Pancreas (tissue), 10 donors: ENCODE measurements around the gene RBM38. TPM values are rescaled to one million over a fixed set of nuclear protein-coding genes. Genes with fewer than 3 reads are reported as not detected.

Source experiments
- ATAC-seq, 4 donors: fragments of 200-7000 bp; cut with Tn5 transposase; one replicate each; pipeline versions ENCODE4 v1.8.0 to v1.9.1; 2020; ENCODE audit warnings: mild to moderate bottlenecking in 4 of 4, moderate library complexity in 4 of 4
- DNase-seq, 6 donors: peaks; one replicate each; pipeline ENCODE4 v3.0.0-alpha.2; 2020
- FAIRE-seq: peaks from 2 replicates; lab custom pipeline; 2012; peaks lifted over from hg19 to GRCh38; lab: Jason Lieb, UNC
- H3K27ac ChIP-seq, 4 donors: fragments of 200-600 bp; sonication (generic); 1 replicate in 3 of 4; 2 replicates in 1 of 4; pipeline versions ENCODE4 v1.5.0 to v1.8.0; 2020
- H3K27me3 ChIP-seq, 4 donors: fragments of 200-600 bp; one replicate each; pipeline ENCODE4 v1.8.0; 2021
- H3K36me3 ChIP-seq, 3 donors: fragments of 200-600 bp; sonication (generic) in 1 of 3; one replicate each; pipeline versions ENCODE4 v1.5.0 to v1.8.0; 2020 to 2021
- H3K4me1 ChIP-seq, 3 donors: fragments of 200-600 bp; one replicate each; pipeline ENCODE4 v1.8.0; 2021
- H3K4me3 ChIP-seq, 4 donors: fragments of 200-600 bp; sonication (generic) in 2 of 4; one replicate each; pipeline versions ENCODE4 v1.5.0 to v1.8.0; 2020 to 2021
- H3K9me3 ChIP-seq, 4 donors: fragments of 200-600 bp; one replicate each; pipeline ENCODE4 v1.8.0; 2021
- CTCF ChIP-seq, 4 donors: fragments of 200-600 bp; sonication (generic) in 3 of 4; IDR thresholded peaks; one replicate each; pipeline versions ENCODE4 v1.5.0 to v1.8.0; 2021; ENCODE audit warnings: antibody characterized with exemption in 4 of 4
- WGBS, 2 donors: extraction: QIAGEN DNeasy Blood & Tissue Kit; methylation state at CpG; one replicate each; pipeline ENCODE4 v1.1.7; 2013; 5-methylcytosine and 5-hydroxymethylcytosine counted together
- intact Hi-C, 3 donors: fragments of 100-400 bp; cut with DNase I; formaldehyde crosslinking; loops; one replicate each; pipeline versions ENCODE4 v1.11.1 to v1.14.2; 2022
- polyA plus RNA-seq, 2 donors: library from polyadenylated mRNA; stranded (reverse); fragments of 200-250 nt; gene quantifications; one replicate each; pipeline ENCODE4 v1.2.3, GENCODE V29; 2013
- total RNA-seq, 6 donors: library from RNA; stranded (reverse); fragmentation: NEBNext Ultra II Directional in 4 of 6; extraction: Animal tissue kit (Norgen Biotek cat#: 25700) in 4 of 6; gene quantifications; one replicate each; pipeline versions ENCODE4 v1.2.1 to v1.2.4, GENCODE V29; 2021 to 2023
- donor health status: healthy with polysubstance abuse.
- donor health status: DM: no; HTN: no; CAD: no; lungs with moderate emphysema.
- donor health status: DM: no; HTN: no; CAD: no.
- donor health status: control.
- donor health status: control.
- donor health status: Bipolar disorder and iron deficiency.
- donor health status: DM: yes; HTN: yes; CAD: no.
- donor health status: DM: no; HTN: no; CAD: no.
- donor health status: DM: no; HTN: no; CAD: no.
- donor health status: DM: yes; HTN: yes; CAD: no.

RBM38 gene
- total and polyA plus RNA-seq, 8 donors = 3.9 to 13.1 (median 6.2) TPM

GRCh38 chr20:57409316-57409671 lies 18.1 kb downstream of the RBM38 start:
- H3K9me3 ChIP-seq = no peaks in the 10 kb centered on the region
- WGBS, 2 donors = 87% methylated on average over 16 of the region's 16 CpGs
- H3K4me3 ChIP-seq = no peak overlapping the region
- TF ChIP-seq CTCF (IDR thresholded peaks at IDR 0.05) = no peak
- H3K27me3 ChIP-seq = no peaks in the 10 kb centered on the region
- no peak for FAIRE-seq
- intact Hi-C loops = no loop called here
- no peaks in the 10 kb centered on the region for H3K4me1 ChIP-seq
- H3K27ac ChIP-seq = no peak overlapping the region
- ATAC-seq = no peak
- peaks cover 0 to 13% (median 6%) of the 10 kb centered on the region in 3 donors for H3K36me3 ChIP-seq
- peak in 2 of 6 donors; percentile 27 to 40 for DNase-seq

GRCh38 chr20:57409672-57410397 lies 18.6 kb downstream of the RBM38 start:
- DNase-seq (peak in 2 of 6 donors; percentile 12 to 30), ATAC-seq (no peak), FAIRE-seq (no peak)
- Histone ChIP-seq H3K27me3 (no peaks in the 10 kb centered on the region), H3K9me3 (no peaks in the 10 kb centered on the region), H3K36me3 (peaks cover 0 to 13% (median 6%) of the 10 kb centered on the region in 3 donors), H3K4me1 (no peaks in the 10 kb centered on the region), H3K4me3 (no peak overlapping the region), H3K27ac (no peak overlapping the region)
- 55 to 61% methylated on average over 14 of the region's 14 CpGs for WGBS, 2 donors
- no peak for TF ChIP-seq CTCF (IDR thresholded peaks at IDR 0.05)
- intact Hi-C loops = no loop called here

- no peak overlapping the region for H3K4me3 ChIP-seq
- peak in 2 of 6 donors; percentile 11 to 32 for DNase-seq
- TF ChIP-seq CTCF (IDR thresholded peaks at IDR 0.05) = no peak
- no peaks in the 10 kb centered on the region for H3K4me1 ChIP-seq
- peaks cover 0 to 13% (median 6%) of the 10 kb centered on the region in 3 donors for H3K36me3 ChIP-seq
- no peaks in the 10 kb centered on the region for H3K27me3 ChIP-seq
- WGBS, 2 donors = 80 to 84% methylated on average over 14 to 15 of the region's 15 CpGs
- H3K27ac ChIP-seq = no peak overlapping the region
- intact Hi-C loops = no loop called here
- ATAC-seq = no peak
- no peaks in the 10 kb centered on the region for H3K9me3 ChIP-seq
- no peak for FAIRE-seq
Measured at GRCh38 chr20:57410398-57410920, 19.3 kb downstream of the RBM38 start.

- no peak for TF ChIP-seq CTCF (IDR thresholded peaks at IDR 0.05)
- Histone ChIP-seq H3K4me1 (no peaks in the 10 kb centered on the region), H3K4me3 (no peak overlapping the region), H3K27ac (no peak overlapping the region), H3K36me3 (peaks cover 0 to 13% (median 6%) of the 10 kb centered on the region in 3 donors), H3K27me3 (no peaks in the 10 kb centered on the region), H3K9me3 (no peaks in the 10 kb centered on the region)
- 70 to 88% methylated on average over 5 of the region's 5 CpGs for WGBS, 2 donors
- FAIRE-seq (no peak), DNase-seq (no peak), ATAC-seq (no peak)
- intact Hi-C loops = no loop called here
Measured at GRCh38 chr20:57410924-57411323, 19.7 kb downstream of the RBM38 start.
